Breast epithelium (tissue), 3 donors: ENCODE measurements around the gene PRSS33.

Source experiments
- POLR2A ChIP-seq: fragments of 450-650 bp; IDR thresholded peaks from one replicate; pipeline ENCODE4 v1.6.1; 2016; ENCODE audit warnings: antibody characterized with exemption, mild to moderate bottlenecking, moderate library complexity
- TF ChIP-seq, protein P1 (sequence below), 3 donors: fragments of 450-650 bp; IDR thresholded peaks; one replicate each; pipeline ENCODE4 v1.5.1; 2016 to 2017; ENCODE audit warnings: antibody characterized with exemption in 3 of 3, mild to moderate bottlenecking in 3 of 3, moderate library complexity in 3 of 3

DNA sequence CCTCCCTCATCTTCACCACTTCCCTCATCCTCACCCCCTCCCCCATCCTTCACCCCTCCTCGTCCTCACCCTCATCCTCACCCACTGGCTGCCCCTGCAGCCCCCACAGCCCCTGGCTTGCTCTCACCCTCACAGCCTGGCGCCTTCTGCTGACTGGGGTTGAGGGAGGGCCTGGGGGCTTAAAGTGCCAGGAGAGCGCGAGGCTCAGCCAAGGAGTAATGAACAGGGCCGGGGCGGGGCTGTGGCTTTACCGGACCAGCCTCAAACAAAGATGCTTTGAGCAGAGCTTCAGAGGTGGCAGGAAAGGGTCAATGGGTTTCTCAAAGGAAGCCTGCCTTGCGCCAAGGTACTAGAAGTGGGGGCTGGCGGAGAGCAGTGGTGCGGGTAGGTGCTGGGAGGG is at the start of gene PRSS33:
- TF ChIP-seq, protein P1, sequence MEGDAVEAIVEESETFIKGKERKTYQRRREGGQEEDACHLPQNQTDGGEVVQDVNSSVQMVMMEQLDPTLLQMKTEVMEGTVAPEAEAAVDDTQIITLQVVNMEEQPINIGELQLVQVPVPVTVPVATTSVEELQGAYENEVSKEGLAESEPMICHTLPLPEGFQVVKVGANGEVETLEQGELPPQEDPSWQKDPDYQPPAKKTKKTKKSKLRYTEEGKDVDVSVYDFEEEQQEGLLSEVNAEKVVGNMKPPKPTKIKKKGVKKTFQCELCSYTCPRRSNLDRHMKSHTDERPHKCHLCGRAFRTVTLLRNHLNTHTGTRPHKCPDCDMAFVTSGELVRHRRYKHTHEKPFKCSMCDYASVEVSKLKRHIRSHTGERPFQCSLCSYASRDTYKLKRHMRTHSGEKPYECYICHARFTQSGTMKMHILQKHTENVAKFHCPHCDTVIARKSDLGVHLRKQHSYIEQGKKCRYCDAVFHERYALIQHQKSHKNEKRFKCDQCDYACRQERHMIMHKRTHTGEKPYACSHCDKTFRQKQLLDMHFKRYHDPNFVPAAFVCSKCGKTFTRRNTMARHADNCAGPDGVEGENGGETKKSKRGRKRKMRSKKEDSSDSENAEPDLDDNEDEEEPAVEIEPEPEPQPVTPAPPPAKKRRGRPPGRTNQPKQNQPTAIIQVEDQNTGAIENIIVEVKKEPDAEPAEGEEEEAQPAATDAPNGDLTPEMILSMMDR (IDR thresholded peaks at IDR 0.05) = no peak
- no peak for TF ChIP-seq POLR2A
